Activated naive CD4-positive, alpha-beta T cell (primary cell): ENCODE measurements around the gene WDTC1.

ENCODE experiments used
- DNase-seq, 4 experiments: peaks; one replicate each; lab custom pipeline; 2025; lab: John Stamatoyannopoulos, UW

The WDTC1 gene

DNA sequence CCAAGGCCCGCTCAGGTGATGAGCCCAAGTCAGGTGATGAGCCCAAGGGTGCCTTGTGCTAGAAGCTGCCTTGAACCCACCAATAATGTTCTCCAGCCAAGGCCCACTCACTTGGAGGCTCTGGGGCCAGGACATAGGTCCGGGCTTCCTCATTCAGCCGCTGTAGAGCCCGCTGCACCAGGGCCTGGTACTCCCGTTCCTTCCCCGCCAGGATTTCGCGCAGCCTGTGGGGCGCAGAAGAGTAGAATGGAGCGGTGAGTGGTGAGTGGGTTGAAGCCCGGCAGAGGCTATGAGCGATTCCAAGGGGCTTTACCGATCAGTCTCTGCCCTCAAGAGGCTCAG lies 121.8 kb downstream of the WDTC1 start:
- DNase-seq = no peak

DNA sequence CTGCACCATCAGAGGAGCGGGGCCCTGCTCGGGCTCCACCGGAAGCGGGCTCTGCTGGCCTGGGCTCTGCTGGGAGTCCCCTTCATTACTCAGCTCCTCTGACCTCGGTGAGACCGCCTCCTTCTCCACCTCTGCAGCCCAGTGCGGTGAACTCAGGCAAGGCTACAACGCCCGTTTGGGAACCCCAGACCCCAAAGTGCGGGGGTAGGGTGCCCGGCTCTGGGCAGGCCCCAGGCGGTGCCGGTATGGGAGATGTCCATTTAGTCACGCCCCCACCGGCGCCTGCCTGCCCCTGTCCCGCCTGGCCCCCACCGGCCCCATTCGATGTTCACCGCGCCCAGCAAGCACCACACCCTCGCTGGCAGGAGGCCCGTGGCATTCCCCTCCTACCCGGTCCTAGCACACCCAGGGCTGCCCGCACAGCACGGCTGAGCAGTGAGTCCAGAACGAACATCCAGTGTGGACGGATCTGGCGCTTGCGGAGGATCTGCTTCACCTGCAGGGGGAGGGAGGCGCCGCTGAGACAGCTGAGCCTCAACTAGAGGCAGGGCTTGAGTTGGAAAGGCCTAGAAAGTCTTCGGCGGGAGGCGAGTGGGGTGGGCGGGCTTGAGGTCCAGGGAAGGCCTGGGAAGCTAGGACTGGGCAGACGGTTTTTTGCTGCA lies 122.3 kb downstream of the WDTC1 start:
- DNase-seq = no peak

DNA sequence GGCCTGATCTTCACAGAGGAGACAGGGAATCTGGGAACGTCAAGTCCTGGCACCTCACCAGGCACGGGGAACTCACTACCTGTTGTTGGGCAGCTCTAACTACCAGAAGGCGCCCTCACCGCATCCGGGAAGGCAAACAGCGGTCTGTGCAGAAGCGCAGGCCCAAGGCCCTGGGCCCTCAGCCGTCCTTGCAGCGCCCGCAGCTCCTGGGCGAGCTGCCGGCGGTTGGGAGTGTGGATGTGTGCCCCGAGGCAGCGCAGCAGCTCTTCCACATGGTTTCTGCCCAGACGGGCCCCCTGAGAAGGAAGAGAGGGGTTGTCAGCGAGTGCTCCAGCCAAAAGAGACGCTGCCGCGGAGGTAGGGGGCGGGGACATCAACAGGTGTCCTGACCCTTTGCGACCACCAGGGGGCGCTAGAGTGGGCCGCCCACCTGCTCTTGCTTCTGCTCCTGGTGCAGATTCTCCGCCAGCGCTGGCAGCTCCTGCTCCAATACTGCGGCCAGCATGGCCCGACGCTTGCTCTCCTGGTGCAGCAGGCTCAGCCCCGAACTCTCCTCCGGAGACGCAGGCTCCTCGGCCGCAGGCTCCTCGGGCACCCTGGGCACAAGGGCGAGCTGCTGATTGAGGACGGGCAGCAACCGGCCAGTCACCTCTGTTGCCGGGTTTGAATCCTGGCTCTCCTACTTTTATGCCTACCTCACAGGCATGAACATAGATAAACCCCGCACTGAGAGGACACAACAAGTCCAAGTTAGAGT lies 123.0 kb downstream of the WDTC1 start:
- peak; percentile 55 to 77 (median 70) for DNase-seq
